GM12875 (cell line): ENCODE data around the gene CCDC88C.
"Not testable (repeated sequence)": the region's sequence is repeated elsewhere in the genome, so short reads cannot be mapped to it uniquely, and the experiment has no call there.

Source experiments
- H3K4me3 ChIP-seq: one replicate; pipeline ENCODE4 v1.5.1; 2011; ENCODE audit warnings: low read depth, low read length, control low read depth
- CTCF ChIP-seq: IDR thresholded peaks from 2 replicates; pipeline ENCODE4 v1.5.1; 2011; ENCODE audit warnings: low read depth, mild to moderate bottlenecking, control low read depth, inconsistent platforms, low read length, moderate library complexity, borderline replicate concordance; ENCODE audit not compliant: insufficient read depth

The CCDC88C gene

GRCh38 chr14:91272341-91273272, 145.0 kb downstream of the CCDC88C start:
- TF ChIP-seq CTCF, result no peak
- no peak overlapping the region for H3K4me3 ChIP-seq

- TF ChIP-seq CTCF, result no peak
- H3K4me3 ChIP-seq, result no peak overlapping the region
Measured at GRCh38 chr14:91271639-91272038, 146.0 kb downstream of the CCDC88C start.

GRCh38 chr14:91270619-91271018, 147.0 kb downstream of the CCDC88C start:
- no peak for TF ChIP-seq CTCF
- no peak overlapping the region for H3K4me3 ChIP-seq

GRCh38 chr14:91270188-91270587, 147.4 kb downstream of the CCDC88C start:
- no peak overlapping the region for H3K4me3 ChIP-seq
- no peak for TF ChIP-seq CTCF

- no peak overlapping the region for H3K4me3 ChIP-seq
- TF ChIP-seq CTCF, result no peak
Measured at GRCh38 chr14:91269076-91269991, 148.3 kb downstream of the CCDC88C start.

GRCh38 chr14:91267965-91268437, 149.6 kb downstream of the CCDC88C start:
- no peak for TF ChIP-seq CTCF
- no peak overlapping the region for H3K4me3 ChIP-seq

GRCh38 chr14:91266276-91266675, 151.3 kb downstream of the CCDC88C start:
- not testable (repeated sequence) for H3K4me3 ChIP-seq
